Measurements from ENCODE around the gene CLIC4.

DNA sequence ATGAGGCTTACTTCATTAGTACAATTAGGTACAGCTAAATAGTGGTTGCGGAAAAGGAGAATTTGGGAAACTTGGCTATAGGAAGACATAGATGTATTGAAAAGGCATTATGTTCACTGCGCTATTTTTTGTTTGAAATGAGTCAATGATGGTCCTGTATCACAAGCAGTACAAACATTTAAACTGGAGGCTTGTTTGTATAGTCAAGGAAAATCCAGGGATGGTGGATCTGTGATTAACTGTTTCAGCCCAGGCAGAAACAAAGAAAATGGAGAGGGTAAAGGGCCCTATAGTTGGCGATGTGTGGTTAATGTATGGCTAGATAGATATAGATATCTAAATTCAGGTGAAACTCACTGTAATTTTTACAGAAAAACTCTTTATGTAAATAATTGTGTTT, 79.9 kb downstream of the CLIC4 start:
- TF ChIP-seq, protein P1, sequence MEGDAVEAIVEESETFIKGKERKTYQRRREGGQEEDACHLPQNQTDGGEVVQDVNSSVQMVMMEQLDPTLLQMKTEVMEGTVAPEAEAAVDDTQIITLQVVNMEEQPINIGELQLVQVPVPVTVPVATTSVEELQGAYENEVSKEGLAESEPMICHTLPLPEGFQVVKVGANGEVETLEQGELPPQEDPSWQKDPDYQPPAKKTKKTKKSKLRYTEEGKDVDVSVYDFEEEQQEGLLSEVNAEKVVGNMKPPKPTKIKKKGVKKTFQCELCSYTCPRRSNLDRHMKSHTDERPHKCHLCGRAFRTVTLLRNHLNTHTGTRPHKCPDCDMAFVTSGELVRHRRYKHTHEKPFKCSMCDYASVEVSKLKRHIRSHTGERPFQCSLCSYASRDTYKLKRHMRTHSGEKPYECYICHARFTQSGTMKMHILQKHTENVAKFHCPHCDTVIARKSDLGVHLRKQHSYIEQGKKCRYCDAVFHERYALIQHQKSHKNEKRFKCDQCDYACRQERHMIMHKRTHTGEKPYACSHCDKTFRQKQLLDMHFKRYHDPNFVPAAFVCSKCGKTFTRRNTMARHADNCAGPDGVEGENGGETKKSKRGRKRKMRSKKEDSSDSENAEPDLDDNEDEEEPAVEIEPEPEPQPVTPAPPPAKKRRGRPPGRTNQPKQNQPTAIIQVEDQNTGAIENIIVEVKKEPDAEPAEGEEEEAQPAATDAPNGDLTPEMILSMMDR (IDR thresholded peaks at IDR 0.05 in 4 of 5, conservative IDR thresholded peaks at IDR 0.05 in 1 of 5) = no peak
- no peak for TF ChIP-seq POLR2A (IDR thresholded peaks at IDR 0.05)
